Measurements from ENCODE around the gene STX1A. TPM values are rescaled to one million over a fixed set of nuclear protein-coding genes. Genes with fewer than 3 reads are reported as not detected.
"Not testable (repeated sequence)": the region's sequence is repeated elsewhere in the genome, so short reads cannot be mapped to it uniquely, and the experiment has no call there.

STX1A gene
- total and polyA plus RNA-seq, 10 donors = 1.3 to 7.8 (median 4.6) TPM

- intact Hi-C loops (cut with DNase I; ENCODE audit: low total_unique reads) = no loop called here
These were observed 56.4 kb downstream of the STX1A start for GRCh38 chr7:73663033-73663432.

GRCh38 chr7:73660594-73660993 lies 58.9 kb downstream of the STX1A start:
- WGBS, 5 donors = 62 to 80% (median 71%) methylated on average over 4 of the region's 4 CpGs
- H3K9me3 ChIP-seq; DNase-seq; H3K4me1 ChIP-seq; intact Hi-C loops (cut with DNase I; ENCODE audit: low total_unique reads); H3K36me3 ChIP-seq; H3K27ac ChIP-seq; H3K4me3 ChIP-seq: not testable (repeated sequence)
- peaks cover 0 to 66% (median 0%) of the 10 kb centered on the region in 7 donors for H3K27me3 ChIP-seq (replicated peaks in 1 of 7)

More at GRCh38 chr7:73663033-73663432, 56.4 kb downstream of the STX1A start:
- no peak for TF ChIP-seq CTCF (IDR thresholded peaks at IDR 0.05 in 8 of 11, conservative IDR thresholded peaks at IDR 0.05 in 3 of 11)
- no peak for TF ChIP-seq POLR2A (IDR thresholded peaks at IDR 0.05)
- no peak for TF ChIP-seq POLR2AphosphoS5 (IDR thresholded peaks at IDR 0.05)
- Histone ChIP-seq H3K36me3 (no peaks in the 10 kb centered on the region), H3K27me3 (replicated peaks in 1 of 7) (peaks cover 0 to 79% (median 0%) of the 10 kb centered on the region in 7 donors), H3K27ac (no peak overlapping the region), H3K4me3 (no peak overlapping the region), H3K9me3 (peaks cover 0 to 8% (median 6%) of the 10 kb centered on the region in 8 donors), H3K4me1 (peaks cover 0 to 11% (median 4%) of the 10 kb centered on the region in 6 donors)
- no peak for DNase-seq

DNA sequence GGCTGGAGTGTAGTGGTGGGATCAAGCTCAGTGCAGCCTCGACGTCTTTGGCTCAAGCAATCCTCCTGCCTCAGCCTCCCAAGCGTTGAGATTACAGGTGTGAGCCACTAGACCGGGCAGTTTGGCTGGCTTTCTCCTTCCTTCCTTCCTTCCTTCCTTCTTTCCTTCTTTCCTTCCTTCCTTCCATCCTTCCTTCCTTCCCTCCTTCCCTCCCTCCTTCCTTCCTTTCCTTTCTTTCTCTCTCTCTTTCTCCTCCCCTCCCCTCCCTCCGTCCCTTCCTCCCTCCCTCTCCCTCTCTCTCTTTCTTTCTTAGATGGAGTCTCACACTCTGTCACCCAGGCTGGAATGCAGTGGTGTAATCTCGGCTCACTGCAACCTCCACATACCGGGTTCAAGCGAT lies 59.5 kb downstream of the STX1A start:
- 63 to 72% (median 66%) methylated on average over 8 of the region's 8 CpGs for WGBS, 5 donors
- DNase-seq = no peak
- TF ChIP-seq POLR2A (IDR thresholded peaks at IDR 0.05) (no peak), POLR2AphosphoS5 (IDR thresholded peaks at IDR 0.05) (no peak), CTCF (IDR thresholded peaks at IDR 0.05 in 8 of 11, conservative IDR thresholded peaks at IDR 0.05 in 3 of 11) (no peak)
- Histone ChIP-seq H3K27ac (no peak overlapping the region), H3K27me3 (replicated peaks in 1 of 7) (peaks cover 0 to 60% (median 0%) of the 10 kb centered on the region in 7 donors), H3K9me3 (peaks cover 0 to 8% (median 6%) of the 10 kb centered on the region in 8 donors), H3K36me3 (no peaks in the 10 kb centered on the region), H3K4me1 (no peaks in the 10 kb centered on the region), H3K4me3 (no peak overlapping the region)
- intact Hi-C loops (cut with DNase I; ENCODE audit: low total_unique reads) = no loop called here

DNA sequence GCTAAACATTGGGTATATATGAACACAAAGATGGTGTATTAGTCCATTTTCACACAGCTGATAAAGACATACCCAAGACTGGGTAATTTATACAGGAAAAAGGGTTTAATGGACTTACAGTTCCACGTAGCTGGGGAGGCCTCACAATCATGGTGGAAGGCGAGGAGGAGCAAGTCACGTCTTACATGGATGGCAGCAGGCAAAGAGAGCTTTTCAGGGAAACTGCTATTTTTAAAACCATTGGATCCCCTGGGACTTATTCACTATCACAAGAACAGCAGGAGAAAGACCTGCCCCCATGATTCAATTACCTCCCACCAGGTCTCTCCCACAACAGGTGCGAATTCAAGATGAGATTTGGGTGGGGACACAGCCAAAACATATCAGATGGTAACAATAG lies 64.2 kb downstream of the STX1A start:
- H3K9me3 ChIP-seq; intact Hi-C loops (cut with DNase I; ENCODE audit: low total_unique reads); H3K27ac ChIP-seq; H3K4me3 ChIP-seq; DNase-seq; H3K4me1 ChIP-seq; H3K36me3 ChIP-seq: not testable (repeated sequence)
- H3K27me3 ChIP-seq (replicated peaks in 1 of 7) = peaks cover 0 to 57% (median 16%) of the 10 kb centered on the region in 7 donors
- WGBS, 5 donors = 83 to 91% (median 85%) methylated on average over 4 of the region's 4 CpGs

- Histone ChIP-seq H3K4me3 (no peak overlapping the region), H3K9me3 (no peaks in the 10 kb centered on the region), H3K27me3 (replicated peaks in 1 of 7) (peaks cover 0 to 80% (median 31%) of the 10 kb centered on the region in 7 donors), H3K36me3 (no peaks in the 10 kb centered on the region), H3K27ac (no peak overlapping the region), H3K4me1 (peaks cover 3 to 10% (median 6%) of the 10 kb centered on the region in 6 donors)
- intact Hi-C loops (cut with DNase I; ENCODE audit: low total_unique reads) = no loop called here
- 79 to 91% (median 87%) methylated on average over 10 to 11 of the region's 11 CpGs for WGBS, 5 donors
- TF ChIP-seq CTCF (IDR thresholded peaks at IDR 0.05 in 8 of 11, conservative IDR thresholded peaks at IDR 0.05 in 3 of 11) (no peak), POLR2A (IDR thresholded peaks at IDR 0.05) (no peak), POLR2AphosphoS5 (IDR thresholded peaks at IDR 0.05) (no peak)
- DNase-seq = no peak
These were observed 66.9 kb downstream of the STX1A start for GRCh38 chr7:73652541-73652949.

All from spleen (tissue), 11 donors.